Loucy (cell line): ENCODE measurements around the gene ALCAM.
"Not testable (repeated sequence)": the region's sequence is repeated elsewhere in the genome, so short reads cannot be mapped to it uniquely, and the experiment has no call there.

Experiments used
- CTCF ChIP-seq: fragments of 200-600 bp; sonication (generic); conservative IDR thresholded peaks from 2 replicates; pipeline ENCODE4 v1.5.1; 2014; ENCODE audit warnings: mild to moderate bottlenecking, antibody characterized with exemption, low read length
- EZH2phosphoT487 ChIP-seq: fragments of 200-600 bp; IDR thresholded peaks from 2 replicates; pipeline ENCODE4 v1.6.1; 2018; ENCODE audit warnings: antibody characterized with exemption, mild to moderate bottlenecking, moderate library complexity, borderline replicate concordance

- TF ChIP-seq CTCF, EZH2phosphoT487: not testable (repeated sequence)
Observed at GRCh38 chr3:105602286-105602685, 235.6 kb downstream of the ALCAM start.
